IMR-90 (cell line): ENCODE data around the gene SIGLEC7. TPM values are rescaled to one million over a fixed set of nuclear protein-coding genes. Genes with fewer than 3 reads are reported as not detected.

Experiments used
- ATAC-seq: fragments of 200-7000 bp; cut with Tn5 transposase; 2 replicates; pipeline ENCODE4 v1.9.1; 2020; ENCODE audit warnings: low read depth, mild to moderate bottlenecking, moderate library complexity
- BruUV-seq: library from RNA; stranded (reverse); fragments of 400-500 nt; replicated peaks from 2 replicates; lab custom pipeline; 2021; lab: Mats Ljungman, UMichigan
- CTCF ChIA-PET: fragments of 300-600 bp; formaldehyde crosslinking; extraction: SDS; loops from one replicate; lab custom pipeline; 2021; ENCODE audit warnings: antibody characterized with exemption; lab: Yijun Ruan, JAX
- POLR2A ChIA-PET: fragments of 300-600 bp; sonication (Branson Sonifier 250); formaldehyde crosslinking; loops from one replicate; lab custom pipeline; 2022; ENCODE audit warnings: antibody characterized with exemption; ENCODE audit not compliant: unreplicated experiment; lab: Charles Lee
- DNase-seq: peaks from one replicate; pipeline ENCODE4 v3.0.0; 2013
- H2AFZ ChIP-seq: replicated peaks from 2 replicates; pipeline ENCODE3; 2013; ENCODE audit warnings: low read length, mild to moderate bottlenecking; ENCODE audit not compliant: poor library complexity
- H2AK5ac ChIP-seq: 2 replicates; pipeline ENCODE4 v1.6.1; 2013; ENCODE audit warnings: low read depth, low read length, inconsistent platforms
- H2AK9ac ChIP-seq: replicated peaks from 2 replicates; pipeline ENCODE3; 2013; ENCODE audit warnings: mild to moderate bottlenecking, low read depth, low read length, moderate library complexity; ENCODE audit not compliant: poor library complexity
- H2BK120ac ChIP-seq: 2 replicates; pipeline ENCODE4 v1.6.1; 2013; ENCODE audit warnings: low read depth, low read length, inconsistent platforms
- H2BK15ac ChIP-seq: 3 replicates; pipeline ENCODE4 v1.6.1; 2013; ENCODE audit warnings: low read depth, low read length, inconsistent platforms
- H2BK20ac ChIP-seq: 2 replicates; pipeline ENCODE4 v1.6.1; 2013; ENCODE audit warnings: low read depth, mild to moderate bottlenecking, inconsistent platforms, low read length, moderate library complexity
- H2BK5ac ChIP-seq: 2 replicates; pipeline ENCODE4 v1.6.1; 2013; ENCODE audit warnings: mild to moderate bottlenecking, low read depth, low read length, inconsistent platforms; ENCODE audit not compliant: poor library complexity, severe bottlenecking
- H3K14ac ChIP-seq: replicated peaks from 2 replicates; pipeline ENCODE4 v1.6.1; 2013; ENCODE audit warnings: low read depth, low read length, inconsistent platforms
- H3K18ac ChIP-seq: 2 replicates; pipeline ENCODE4 v1.6.1; 2013; ENCODE audit warnings: low read depth, low read length, control low read depth
- H3K23ac ChIP-seq: 2 replicates; pipeline ENCODE4 v1.6.1; 2013; ENCODE audit warnings: low read depth, low read length, inconsistent platforms
- H3K27ac ChIP-seq: 2 replicates; pipeline ENCODE4 v1.5.1; 2013; ENCODE audit warnings: mild to moderate bottlenecking, control low read depth, low read length; ENCODE audit not compliant: insufficient read depth
- H3K27me3 ChIP-seq: 2 replicates; pipeline ENCODE4 v1.6.1; 2013; ENCODE audit warnings: low read length; ENCODE audit not compliant: control insufficient read depth, insufficient read depth
- H3K36me3 ChIP-seq: 2 replicates; pipeline ENCODE4 v1.6.1; 2013; ENCODE audit warnings: low read length, mixed read lengths; ENCODE audit not compliant: control insufficient read depth, insufficient read depth
- H3K4ac ChIP-seq: 2 replicates; pipeline ENCODE4 v1.6.1; 2013; ENCODE audit warnings: low read depth, low read length, inconsistent platforms
- H3K4me1 ChIP-seq: 2 replicates; pipeline ENCODE4 v1.6.1; 2013; ENCODE audit warnings: low read length, mixed read lengths; ENCODE audit not compliant: control insufficient read depth, insufficient read depth
- H3K4me2 ChIP-seq: 2 replicates; pipeline ENCODE4 v1.6.1; 2013; ENCODE audit warnings: low read depth, mild to moderate bottlenecking, control low read depth, low read length, moderate library complexity
- H3K4me3 ChIP-seq: 2 replicates; pipeline ENCODE4 v1.5.1; 2013; ENCODE audit warnings: low read depth, mild to moderate bottlenecking, control low read depth, low read length, moderate library complexity; ENCODE audit not compliant: insufficient read depth
- H3K56ac ChIP-seq: 2 replicates; pipeline ENCODE4 v1.6.1; 2013; ENCODE audit warnings: low read length, inconsistent platforms; ENCODE audit not compliant: insufficient read depth; ENCODE audit errors: extremely low read depth
- H3K79me1 ChIP-seq, 2 experiments: 2 replicates each; pipeline ENCODE4 v1.6.1; 2013; ENCODE audit warnings: low read length in 2 of 2, inconsistent platforms in 1 of 2, low read depth in 1 of 2
- H3K9ac ChIP-seq: 2 replicates; pipeline ENCODE4 v1.6.1; 2013; ENCODE audit warnings: low read depth, low read length, control low read depth
- H3K9me1 ChIP-seq: 2 replicates; pipeline ENCODE4 v1.6.1; 2013; ENCODE audit warnings: low read length, inconsistent platforms; ENCODE audit not compliant: insufficient read depth
- H3K9me3 ChIP-seq: 2 replicates; pipeline ENCODE4 v1.6.1; 2013; ENCODE audit warnings: low read length; ENCODE audit not compliant: control insufficient read depth, insufficient read depth
- H4K20me1 ChIP-seq: 2 replicates; pipeline ENCODE4 v1.6.1; 2013; ENCODE audit warnings: low read length, inconsistent platforms; ENCODE audit not compliant: insufficient read depth
- H4K5ac ChIP-seq: 2 replicates; pipeline ENCODE4 v1.6.1; 2013; ENCODE audit warnings: mild to moderate bottlenecking, low read depth, low read length, control low read depth
- H4K8ac ChIP-seq, 2 experiments: 2 replicates each; pipeline ENCODE4 v1.6.1; 2013; ENCODE audit warnings: low read depth in 2 of 2, low read length in 2 of 2, control low read depth in 1 of 2, inconsistent platforms in 1 of 2
- H4K91ac ChIP-seq: 2 replicates; pipeline ENCODE4 v1.6.1; 2013; ENCODE audit warnings: low read depth, low read length, inconsistent platforms; ENCODE audit not compliant: insufficient read depth
- CHD1 ChIP-seq: IDR thresholded peaks from 2 replicates; pipeline ENCODE4 v1.6.1; 2012; ENCODE audit warnings: low read depth, low read length, improper control_type of control experiment
- MAZ ChIP-seq: IDR thresholded peaks from 2 replicates; pipeline ENCODE4 v1.6.1; 2012; ENCODE audit warnings: low read depth, mild to moderate bottlenecking, low read length, improper control_type of control experiment, moderate library complexity, borderline replicate concordance
- MXI1 ChIP-seq: IDR thresholded peaks from 2 replicates; pipeline ENCODE4 v1.6.1; 2012; ENCODE audit warnings: low read depth, mild to moderate bottlenecking, low read length, moderate library complexity, borderline replicate concordance
- NFE2L2 ChIP-seq: fragments of 150-350 bp; IDR thresholded peaks from 2 replicates; pipeline ENCODE4 v1.6.1; 2016; ENCODE audit warnings: low read depth, mild to moderate bottlenecking, low read length
- RAD21 ChIP-seq: IDR thresholded peaks from 2 replicates; pipeline ENCODE4 v1.6.1; 2012; ENCODE audit warnings: low read length, improper control_type of control experiment
- RFX5 ChIP-seq: IDR thresholded peaks from 2 replicates; pipeline ENCODE4 v1.8.0; 2012; ENCODE audit warnings: low read depth, mild to moderate bottlenecking, low read length, moderate library complexity
- USF2 ChIP-seq: fragments of 150-350 bp; IDR thresholded peaks from 2 replicates; pipeline ENCODE4 v1.6.1; 2017; ENCODE audit warnings: mild to moderate bottlenecking, antibody characterized with exemption, low read length, low read depth
- WGBS, 2 experiments: methylation state at CpG; one replicate each; pipeline versions ENCODE4 v1.1.5 to v1.1.7; 2013; ENCODE audit warnings: missing lambda C conversion rate in 2 of 2; ENCODE audit not compliant: insufficient read length in 1 of 2; ENCODE audit errors: extremely low coverage in 2 of 2; 5-methylcytosine and 5-hydroxymethylcytosine counted together
- dilution Hi-C: fragments of 300-500 bp; cut with HindIII; formaldehyde crosslinking; loops from one replicate; pipeline ENCODE4 v1.14.3; 2018; ENCODE audit warnings: low sequenced_read_pairs; ENCODE audit not compliant: unreplicated experiment
- in situ Hi-C: fragments of 300-500 bp; cut with MboI; formaldehyde crosslinking; loops from 3 replicates; pipeline ENCODE4 v1.14.3; 2019; ENCODE audit warnings: low sequenced_read_pairs, inconsistent platforms, mixed read lengths
- intact Hi-C: fragments of 100-400 bp; cut with micrococcal nuclease; formaldehyde crosslinking; loops from 2 replicates; pipeline ENCODE4 v1.10.0; 2022
- polyA plus RNA-seq, 3 experiments: library from polyadenylated mRNA; depleted of rRNA; stranded (reverse); fragments of >200 nt; gene quantifications; 2 replicates each; pipeline ENCODE4 v1.2.3, GENCODE V29; 2012; ENCODE audit warnings: low replicate concordance in 1 of 3
- total RNA-seq: library from RNA; depleted of rRNA; stranded (reverse); fragments of >200 nt; gene quantifications from 2 replicates; pipeline ENCODE4 v1.2.3, GENCODE V29; 2012

Gene SIGLEC7
- total and polyA plus RNA-seq, 2 of the 4 experiments (the other 2 are of a cell fraction): not detected

- H3K9me3 ChIP-seq: no peaks in the 10 kb centered on the region
- no peak overlapping the region for H2AFZ ChIP-seq
- H2BK5ac ChIP-seq: no peak overlapping the region
- H3K27me3 ChIP-seq: no peaks in the 10 kb centered on the region; the same call in 1 of the 2 replicates
- H3K56ac ChIP-seq: no peak overlapping the region
- CTCF ChIA-PET: no interaction called here
- no peak overlapping the region for H2BK120ac ChIP-seq
- no peaks in the 10 kb centered on the region for H3K79me1 ChIP-seq
- H3K4me3 ChIP-seq: no peak overlapping the region
- in situ Hi-C loops: no loop called here
- no peak overlapping the region for H3K4me2 ChIP-seq
- no peak overlapping the region for H3K27ac ChIP-seq
- no peak overlapping the region for H4K91ac ChIP-seq
- H3K14ac ChIP-seq: no peak overlapping the region
- H3K4me1 ChIP-seq: no peaks in the 10 kb centered on the region
- no TSS peak for BruUV-seq
- POLR2A ChIA-PET: no interaction called here
- WGBS, 2 experiments: 0% methylated on average over 1 of the region's 3 CpGs; no CpG with 5 or more reads in 1 of the 2 experiments
- no peak overlapping the region for H2BK15ac ChIP-seq
- no peak overlapping the region for H3K18ac ChIP-seq
- no peak overlapping the region for H2BK20ac ChIP-seq
- no peak overlapping the region for H3K23ac ChIP-seq
- H3K9ac ChIP-seq: no peak overlapping the region
- no peaks in the 10 kb centered on the region for H3K36me3 ChIP-seq
- dilution Hi-C loops: no loop called here
- no peak overlapping the region for H2AK5ac ChIP-seq
- H4K20me1 ChIP-seq: no peaks in the 10 kb centered on the region
- no peak overlapping the region; the same call in 1 of the 2 replicates for H4K5ac ChIP-seq
- intact Hi-C loops: no loop called here
- H3K9me1 ChIP-seq: no peaks in the 10 kb centered on the region
- DNase-seq: no peak
- no peak overlapping the region for H4K8ac ChIP-seq
- no peak for ATAC-seq
- H2AK9ac ChIP-seq: no peak overlapping the region
- H3K4ac ChIP-seq: no peak overlapping the region
- TF ChIP-seq MXI1 (no peak), RFX5 (no peak), CHD1 (no peak), USF2 (no peak), MAZ (no peak), RAD21 (no peak), NFE2L2 (no peak)
Observed at GRCh38 chr19:51163257-51163656, 21.2 kb downstream of the SIGLEC7 start.
